Iris pigment epithelial cell (primary cell): ENCODE data around the gene LPP.
A peak's percentile ranks its signal among the peaks of the same experiment; 100 is the strongest.
"Not testable (repeated sequence)": the region's sequence is repeated elsewhere in the genome, so short reads cannot be mapped to it uniquely, and the experiment has no call there.

Source experiments
- DNase-seq: peaks from one replicate; pipeline ENCODE4 v3.0.0-alpha.2; 2011; ENCODE audit warnings: low read depth

The LPP gene

GRCh38 chr3:188680189-188680588 lies 526.2 kb downstream of the LPP start:
- DNase-seq: peak; percentile 49

DNA sequence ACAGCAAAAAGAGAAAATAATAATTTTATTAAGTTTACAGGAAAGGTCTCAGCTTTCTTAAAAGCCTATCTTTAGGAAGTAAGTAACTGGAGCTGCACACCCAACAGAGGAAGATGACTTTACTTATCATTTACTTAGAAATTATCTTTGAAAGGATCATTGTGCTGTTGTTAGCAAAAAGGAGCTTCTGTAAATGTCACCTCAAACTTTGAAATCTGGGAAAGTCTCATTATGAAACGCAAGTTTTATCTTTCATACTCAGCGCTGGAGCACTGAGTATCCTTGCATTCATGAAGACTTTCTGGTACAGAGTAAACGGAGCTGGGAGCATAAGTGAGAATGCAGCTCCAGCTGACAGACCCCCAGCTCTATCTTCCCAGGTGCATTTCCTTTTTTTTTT lies 526.6 kb downstream of the LPP start:
- DNase-seq: no peak

DNA sequence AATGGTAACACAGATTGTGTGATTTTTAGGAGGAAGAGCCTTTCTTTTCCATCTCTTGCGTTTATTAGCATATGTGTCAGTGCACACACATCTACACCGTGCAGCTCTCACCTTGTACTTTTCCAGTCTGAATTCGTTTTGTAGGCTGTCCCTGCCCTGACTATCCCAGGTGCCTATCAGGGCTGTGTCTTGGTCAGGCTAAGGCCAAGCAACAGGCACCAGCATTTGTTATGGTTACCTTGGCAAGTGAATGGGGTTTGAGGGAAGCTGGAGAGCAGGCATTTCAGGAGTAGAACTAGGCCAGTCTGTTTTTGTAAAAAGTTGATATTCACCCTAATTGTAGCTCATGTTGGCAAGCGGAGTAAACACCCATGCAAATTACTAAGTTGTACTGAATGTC lies 528.4 kb downstream of the LPP start:
- DNase-seq: no peak

DNA sequence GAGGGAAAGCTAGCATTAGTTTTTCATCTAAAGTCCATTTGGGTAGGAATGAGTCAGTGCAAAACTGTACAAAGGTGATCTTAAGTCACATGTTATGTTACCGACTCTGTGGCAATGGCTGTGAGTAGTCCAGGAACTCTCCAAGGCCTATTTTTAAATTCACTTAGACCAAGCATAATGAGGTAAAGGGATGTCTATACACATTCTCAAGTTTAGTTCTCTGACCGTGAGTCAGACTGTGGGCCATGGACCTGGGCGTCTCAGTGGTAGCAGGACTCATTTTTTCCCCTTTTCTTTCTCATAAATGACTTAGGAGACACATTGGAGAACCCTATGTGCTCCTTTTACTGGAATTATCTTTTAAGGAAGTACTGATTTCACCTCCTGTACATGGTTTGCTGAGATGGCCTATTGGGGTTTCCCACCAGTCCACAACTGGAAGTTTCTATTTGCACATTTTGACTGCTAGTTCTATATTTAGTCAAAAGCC lies 529.1 kb downstream of the LPP start:
- peak; percentile 99 for DNase-seq

DNA sequence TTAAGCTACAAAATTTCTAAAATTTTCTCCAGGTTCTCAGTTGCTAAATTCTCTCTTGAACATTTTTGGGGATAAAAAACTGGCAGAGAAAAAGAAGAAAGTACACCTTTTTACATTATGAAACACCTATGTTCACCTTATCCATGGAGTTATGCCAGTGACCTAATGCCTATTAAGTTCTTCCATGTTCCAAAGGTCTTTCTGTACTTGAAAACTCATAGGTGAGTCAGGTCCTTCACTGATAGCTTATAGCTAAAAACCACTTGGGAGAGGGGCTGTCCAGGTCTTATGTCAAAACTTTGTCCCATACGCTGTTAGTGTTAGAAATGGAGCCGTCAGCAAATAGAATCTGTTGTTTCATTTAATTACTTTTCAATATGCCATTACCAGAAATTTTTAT lies 530.3 kb downstream of the LPP start:
- DNase-seq: no peak

DNA sequence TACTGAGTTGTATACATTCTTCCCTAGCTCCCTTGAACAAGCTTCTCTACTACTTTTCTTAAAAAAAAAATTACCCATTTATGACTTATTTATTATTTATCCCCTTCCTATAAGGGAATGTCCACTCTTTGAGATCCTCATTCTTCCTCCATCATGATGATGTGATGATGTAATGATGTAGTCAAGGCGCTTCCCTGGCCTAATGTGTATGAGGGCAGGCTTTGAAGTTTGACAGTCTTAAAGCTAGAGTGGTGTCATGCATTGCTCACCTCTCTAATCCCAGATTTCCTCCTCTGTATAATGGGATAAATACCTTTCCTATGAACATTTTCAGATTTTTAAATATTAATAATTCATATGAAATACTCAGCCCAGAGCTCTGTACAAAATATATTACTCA lies 531.8 kb downstream of the LPP start:
- DNase-seq: no peak

- no peak for DNase-seq
Observed at GRCh38 chr3:188686324-188686723, 532.4 kb downstream of the LPP start.

DNA sequence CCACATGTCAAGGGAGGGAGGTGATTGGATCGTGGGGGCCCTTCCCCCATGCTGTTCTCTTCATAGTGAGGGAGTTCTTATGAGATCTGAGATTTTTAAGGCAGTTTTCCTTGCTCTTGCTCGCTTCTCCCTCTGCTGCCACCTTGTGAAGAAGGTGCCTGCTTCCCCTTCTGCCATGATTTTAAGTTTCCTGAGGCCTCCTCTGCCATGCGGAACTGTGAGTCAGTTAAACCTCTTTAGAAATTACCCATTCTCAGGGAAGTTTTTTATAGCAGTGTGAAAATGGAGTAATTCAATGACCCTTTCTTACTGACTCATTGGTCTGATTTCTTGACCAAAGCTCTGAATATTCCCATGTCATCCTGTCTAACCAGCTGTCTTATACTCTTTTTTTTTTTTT lies 533.4 kb downstream of the LPP start:
- peak; percentile 66 for DNase-seq

DNA sequence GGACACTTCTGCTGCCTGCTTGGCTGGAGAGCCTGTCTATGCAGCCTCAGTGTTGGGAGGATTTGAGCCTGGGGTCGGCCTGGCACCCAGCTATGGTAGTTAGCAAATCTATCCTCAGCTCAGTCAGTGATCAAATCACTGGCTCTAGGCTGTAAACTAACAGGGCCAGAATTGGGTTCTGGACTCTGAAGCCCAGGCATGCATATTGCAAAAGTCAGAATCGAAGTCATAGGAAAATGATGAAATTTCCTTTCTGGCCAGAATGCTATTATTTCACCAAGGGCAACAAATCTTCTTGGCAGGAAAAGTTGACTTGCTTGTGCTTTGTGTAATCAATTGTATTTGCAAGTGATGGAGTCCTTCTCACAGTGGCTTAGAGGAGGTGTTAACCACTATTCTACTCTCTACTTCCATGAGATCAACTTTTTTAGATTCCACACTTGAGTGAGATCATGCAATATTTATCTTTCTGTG lies 535.2 kb downstream of the LPP start:
- peak; percentile 91 for DNase-seq

DNA sequence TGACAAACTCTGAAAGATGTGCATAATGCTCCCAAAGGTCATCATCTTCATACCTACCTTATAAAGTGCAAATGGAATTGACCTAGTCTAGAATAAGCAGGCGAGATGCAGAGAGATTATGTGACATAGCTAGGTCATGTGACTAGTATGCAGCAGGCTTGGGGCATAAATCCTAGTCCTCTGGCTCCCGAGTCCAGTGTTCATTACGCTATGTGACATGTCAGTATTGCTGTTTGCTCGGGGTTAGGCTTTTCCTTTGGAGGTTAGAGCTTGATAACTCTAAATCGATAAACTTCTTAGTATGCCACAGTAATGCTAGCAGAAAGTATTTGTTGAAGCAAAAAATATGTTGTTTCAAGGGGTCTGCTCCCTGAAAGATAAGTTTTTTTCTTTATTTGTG lies 536.1 kb downstream of the LPP start:
- DNase-seq: no peak

DNA sequence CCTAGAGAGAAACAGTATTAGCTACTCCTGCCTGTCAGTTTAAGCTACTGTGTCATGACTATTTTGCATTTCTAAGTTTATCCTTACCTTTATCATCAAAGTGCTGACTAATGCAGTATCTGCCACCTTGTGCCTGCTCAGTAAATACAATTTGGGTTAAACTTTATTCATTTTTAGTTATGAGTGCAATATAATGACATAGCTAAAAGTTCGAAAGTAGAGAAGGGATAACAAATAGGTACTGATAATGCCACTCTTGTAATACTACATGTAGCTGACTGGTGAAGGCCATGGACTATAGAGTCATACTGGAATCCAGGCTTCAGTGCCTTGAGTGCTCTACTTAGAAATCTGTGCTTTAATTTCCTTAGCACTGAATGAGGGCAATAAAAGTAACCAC lies 537.0 kb downstream of the LPP start:
- DNase-seq: no peak

DNA sequence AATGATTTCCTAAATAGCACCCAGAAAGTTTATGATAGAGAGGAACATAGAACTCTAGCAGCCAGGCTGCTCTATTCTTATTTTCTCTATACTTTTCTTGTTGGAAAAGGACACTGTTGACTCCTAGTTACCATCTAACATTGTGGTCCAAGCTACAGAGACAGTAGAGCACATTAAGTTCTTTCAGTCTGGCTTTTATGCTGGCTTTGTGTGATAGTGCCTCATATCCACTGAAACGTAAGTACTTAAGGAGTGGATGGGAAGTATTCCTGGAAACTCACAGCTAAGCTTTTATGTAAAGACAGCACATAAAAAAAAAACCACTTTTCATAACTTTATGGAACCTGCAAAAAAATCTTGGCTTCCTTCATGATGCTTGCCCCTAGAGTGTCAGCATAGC lies 537.7 kb downstream of the LPP start:
- DNase-seq: no peak

GRCh38 chr3:188692700-188693099 lies 538.7 kb downstream of the LPP start:
- no peak for DNase-seq

DNA sequence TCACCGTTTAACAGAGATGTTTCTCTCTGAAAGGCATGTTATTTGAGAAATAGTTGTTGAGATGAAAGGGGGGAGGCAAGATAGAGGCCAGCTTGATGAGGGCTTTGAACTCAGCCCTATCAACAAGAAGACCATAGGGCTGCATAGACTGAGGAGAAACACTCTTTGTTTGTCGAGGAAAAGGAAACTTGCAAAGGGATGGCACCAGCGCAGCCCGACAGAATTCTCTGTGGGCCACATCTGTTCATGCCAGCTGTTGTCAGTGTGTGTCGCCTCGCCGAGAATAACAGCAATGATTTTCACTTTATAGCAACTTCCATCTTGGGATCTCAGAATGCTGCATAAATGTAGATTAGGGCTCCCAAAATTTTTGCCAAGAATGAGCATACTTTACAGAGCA lies 539.5 kb downstream of the LPP start:
- no peak for DNase-seq

- peak; percentile 61 for DNase-seq
Observed at GRCh38 chr3:188695241-188695640, 541.3 kb downstream of the LPP start.

GRCh38 chr3:188697127-188697526 lies 543.2 kb downstream of the LPP start:
- DNase-seq: no peak

DNA sequence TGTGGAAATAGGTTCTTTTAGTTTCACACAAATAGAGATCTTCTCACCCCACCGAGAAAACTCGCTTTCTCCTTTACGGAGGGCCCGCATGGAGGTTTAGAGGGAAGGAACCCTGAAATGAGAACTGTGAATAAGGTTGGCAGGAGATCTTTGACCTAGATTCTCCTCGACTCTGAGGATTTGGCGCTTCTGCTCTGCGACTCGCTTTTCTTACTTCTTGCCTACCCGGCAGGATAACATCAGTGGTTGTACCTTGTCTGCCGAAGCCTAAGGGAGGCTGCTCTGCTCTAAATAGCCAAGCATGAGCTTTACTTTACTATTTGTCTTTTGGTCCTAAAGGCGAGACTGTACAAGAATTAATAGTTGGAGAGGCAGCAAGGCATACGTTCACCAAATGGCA lies 544.5 kb downstream of the LPP start:
- no peak for DNase-seq

- no peak for DNase-seq
Observed at GRCh38 chr3:188700501-188700900, 546.5 kb downstream of the LPP start.

DNA sequence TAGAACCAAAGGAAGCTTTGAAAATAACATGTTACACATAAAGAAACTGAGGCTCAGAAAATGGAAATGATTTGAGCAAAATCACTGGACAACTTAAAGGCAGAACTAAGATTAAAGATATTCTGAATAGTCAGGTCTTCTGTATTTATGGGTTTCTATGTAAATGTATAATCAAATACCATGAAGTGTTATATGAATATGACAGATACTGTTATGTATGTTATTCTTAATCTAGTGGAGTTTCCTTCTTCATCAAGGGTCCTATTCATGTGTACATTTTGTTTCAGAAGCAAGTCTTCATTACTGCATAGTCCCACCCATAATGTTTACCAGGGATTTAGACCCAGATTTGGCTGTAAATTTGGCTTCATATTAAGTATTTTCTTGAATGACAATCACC lies 547.0 kb downstream of the LPP start:
- no peak for DNase-seq

- no peak for DNase-seq
Observed at GRCh38 chr3:188701485-188701969, 547.6 kb downstream of the LPP start.

GRCh38 chr3:188702028-188702427 lies 548.1 kb downstream of the LPP start:
- not testable (repeated sequence) for DNase-seq

DNA sequence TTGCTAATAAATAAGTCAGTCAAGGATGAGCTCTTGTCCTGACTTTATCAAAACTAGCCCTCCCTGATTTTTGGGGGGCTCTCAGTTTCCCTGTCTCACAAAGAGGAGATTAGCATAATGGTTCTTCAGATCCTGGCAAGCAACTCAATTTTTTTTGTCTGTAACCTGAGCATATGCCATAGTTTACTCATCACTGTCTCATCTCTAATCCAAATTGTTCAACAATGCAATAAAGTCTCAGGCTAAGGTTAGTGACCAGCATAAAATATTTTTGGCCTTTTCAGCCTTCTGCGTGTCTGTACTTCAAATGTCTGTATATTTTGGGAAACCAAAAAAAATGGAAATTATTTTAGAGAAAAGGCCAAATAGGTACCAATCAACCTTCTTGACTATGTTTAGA lies 552.2 kb downstream of the LPP start:
- peak; percentile 62 for DNase-seq

- DNase-seq: peak; percentile 58
Observed at GRCh38 chr3:188706599-188706998, 552.6 kb downstream of the LPP start.

GRCh38 chr3:188707381-188708288 lies 553.7 kb downstream of the LPP start:
- peak; percentile 63 for DNase-seq
